Activated CD4-positive, alpha-beta T cell treated with anti-CD3 and anti-CD28 coated beads, Interleukin-2, amount 50 U/mL, for 4 hours (primary cell): ENCODE measurements around the gene HCN3.
A peak's percentile ranks its signal among the peaks of the same experiment; 100 is the strongest.
"Not testable (repeated sequence)": the region's sequence is repeated elsewhere in the genome, so short reads cannot be mapped to it uniquely, and the experiment has no call there.

Experiments used
- DNase-seq, 2 experiments: peaks; one replicate each; pipeline ENCODE4 v3.0.0-alpha.2; 2020

The HCN3 gene

GRCh38 chr1:155277070-155277901 is at the start of gene HCN3:
HCN3 (plus strand) TSS chr1:155277463; CDS start chr1:155277591, 128 bp downstream.
- peak; percentile 92 to 93 for DNase-seq

GRCh38 chr1:155228096-155228427 is 49.2 kb upstream of the HCN3 start:
- no peak for DNase-seq

GRCh38 chr1:155231302-155231701 is 46.0 kb upstream of the HCN3 start:
- DNase-seq = not testable (repeated sequence)

- not testable (repeated sequence) for DNase-seq
These were observed 45.0 kb upstream of the HCN3 start for GRCh38 chr1:155232001-155232978.

- not testable (repeated sequence) for DNase-seq
These were observed 43.8 kb upstream of the HCN3 start for GRCh38 chr1:155233502-155233901.

DNA sequence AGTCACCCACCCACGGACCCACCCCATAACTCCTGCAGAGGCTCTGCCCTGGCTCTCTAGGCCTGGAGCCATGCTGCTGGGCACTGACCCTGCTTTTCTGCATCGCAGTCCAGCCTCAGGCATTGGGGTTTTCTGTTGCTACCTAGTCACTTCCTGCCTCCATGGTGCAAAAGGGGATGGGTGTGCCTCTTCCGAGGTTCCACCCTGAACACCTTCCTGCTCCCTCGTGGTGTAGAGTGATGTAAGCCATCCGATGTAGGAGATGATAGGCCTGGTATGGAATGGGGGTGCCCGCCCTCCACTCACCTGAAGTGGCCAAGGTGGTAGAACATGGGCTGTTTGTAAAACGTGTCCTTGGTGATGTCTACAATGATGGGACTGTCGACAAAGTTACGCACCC is 41.9 kb upstream of the HCN3 start:
- not testable (repeated sequence) for DNase-seq

DNA sequence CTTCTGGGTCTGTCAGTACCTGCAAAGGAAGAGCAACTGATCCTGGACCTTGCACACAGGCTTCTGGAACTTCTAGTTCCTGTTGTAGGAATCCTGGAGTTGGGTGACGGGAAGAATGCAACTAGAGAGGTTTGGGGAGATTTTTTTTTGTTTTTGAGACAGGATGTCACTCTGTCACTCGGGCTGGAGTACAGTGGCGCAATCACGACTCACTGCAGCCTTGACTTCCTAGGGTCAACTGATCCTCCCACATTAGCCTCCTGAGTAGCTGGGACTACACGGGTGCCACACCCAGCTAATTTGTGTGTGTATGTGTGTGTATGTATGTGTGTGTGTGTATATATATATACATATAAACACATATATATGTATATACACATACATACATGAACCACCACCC is 40.8 kb upstream of the HCN3 start:
- no peak for DNase-seq

GRCh38 chr1:155241069-155241679 is 36.1 kb upstream of the HCN3 start:
- DNase-seq = peak; percentile 50 to 53

- DNase-seq = no peak
These were observed 35.4 kb upstream of the HCN3 start for GRCh38 chr1:155241841-155242264.

DNA sequence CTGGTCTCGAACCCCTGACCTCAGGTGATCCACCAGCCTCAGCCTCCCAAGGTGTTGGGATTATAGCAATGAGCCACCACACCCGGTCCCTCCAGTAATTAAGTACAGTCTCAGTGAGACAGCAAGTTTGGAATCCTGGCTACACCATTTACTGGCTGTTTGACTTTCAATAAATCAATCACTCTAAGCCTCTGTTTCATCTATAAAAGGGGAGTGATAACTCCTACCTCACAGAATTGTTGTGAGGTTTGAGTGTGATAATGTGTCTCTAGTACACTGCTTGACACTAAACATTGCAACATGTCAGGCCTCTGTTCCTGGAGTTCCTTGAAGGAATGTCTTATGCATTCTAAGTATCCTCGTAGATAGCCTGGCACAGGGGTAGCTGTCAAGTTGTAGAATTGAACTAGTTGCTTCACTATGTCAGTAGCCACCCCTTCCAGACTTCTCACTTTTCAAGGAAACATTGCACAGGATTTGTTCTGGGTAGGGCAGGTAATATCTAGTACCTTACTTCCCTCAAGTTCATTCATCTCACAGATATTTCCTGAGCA is 34.4 kb upstream of the HCN3 start:
- DNase-seq = no peak

DNA sequence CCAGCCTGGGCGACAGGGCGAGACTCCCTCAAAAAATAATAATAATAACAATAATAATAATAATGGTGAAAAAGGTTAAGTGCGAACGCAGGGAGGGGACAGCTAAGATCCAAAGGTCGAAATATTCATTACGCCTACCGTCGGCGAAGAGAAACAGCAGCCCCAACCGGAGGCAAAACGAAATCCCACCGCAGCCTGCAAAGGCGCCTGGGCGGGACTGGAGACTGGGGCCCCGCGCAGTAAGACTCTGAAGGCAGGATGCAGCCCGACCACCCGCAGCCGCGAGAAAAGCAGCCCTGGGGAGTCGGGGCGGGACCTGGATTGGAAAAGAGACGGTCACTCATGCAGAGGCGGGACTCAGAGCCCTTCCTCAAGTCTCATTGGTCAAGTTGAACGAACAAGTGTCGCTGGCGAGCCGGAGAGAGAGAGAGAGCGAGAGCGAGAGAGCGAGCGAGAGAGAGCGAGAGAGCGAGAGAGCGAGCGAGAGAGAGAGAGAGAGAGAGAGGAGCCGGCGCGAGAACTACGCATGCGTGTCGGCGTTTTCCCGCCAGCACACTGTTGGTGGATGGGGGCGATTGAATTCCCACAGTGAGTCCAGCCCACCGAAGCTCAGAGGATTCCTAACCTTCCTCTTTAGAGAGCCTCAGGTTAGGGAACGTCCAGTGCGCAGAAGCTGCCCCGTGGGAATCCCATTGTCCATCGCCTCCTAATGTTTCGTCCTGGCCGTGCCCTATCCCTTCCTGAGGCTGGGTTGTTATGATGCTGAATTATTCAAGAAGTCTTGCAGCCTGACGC is 32.7 kb upstream of the HCN3 start:
- peak; percentile 79 to 85 for DNase-seq

- DNase-seq = no peak
These were observed 32.1 kb upstream of the HCN3 start for GRCh38 chr1:155245163-155245524.

DNA sequence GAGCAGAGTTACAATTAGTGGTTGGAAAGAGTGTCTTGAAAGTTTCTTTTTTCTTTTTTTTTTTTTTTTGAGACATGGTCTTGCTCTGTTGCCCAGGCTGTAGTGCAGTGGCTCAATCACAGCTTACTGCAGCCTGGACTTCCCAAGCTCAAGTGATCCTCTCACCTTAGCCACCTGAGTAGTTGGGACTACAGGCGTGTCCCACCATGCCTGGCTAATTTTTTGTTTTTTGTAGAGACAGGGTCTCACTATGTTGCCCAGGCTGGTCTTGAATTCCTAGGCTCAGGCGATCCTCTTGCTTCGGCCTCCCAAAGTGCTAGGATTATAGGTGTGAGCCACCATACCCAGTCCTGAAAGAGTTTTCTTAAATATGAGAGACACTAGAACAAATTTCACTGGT is 30.5 kb upstream of the HCN3 start:
- DNase-seq = not testable (repeated sequence)

DNA sequence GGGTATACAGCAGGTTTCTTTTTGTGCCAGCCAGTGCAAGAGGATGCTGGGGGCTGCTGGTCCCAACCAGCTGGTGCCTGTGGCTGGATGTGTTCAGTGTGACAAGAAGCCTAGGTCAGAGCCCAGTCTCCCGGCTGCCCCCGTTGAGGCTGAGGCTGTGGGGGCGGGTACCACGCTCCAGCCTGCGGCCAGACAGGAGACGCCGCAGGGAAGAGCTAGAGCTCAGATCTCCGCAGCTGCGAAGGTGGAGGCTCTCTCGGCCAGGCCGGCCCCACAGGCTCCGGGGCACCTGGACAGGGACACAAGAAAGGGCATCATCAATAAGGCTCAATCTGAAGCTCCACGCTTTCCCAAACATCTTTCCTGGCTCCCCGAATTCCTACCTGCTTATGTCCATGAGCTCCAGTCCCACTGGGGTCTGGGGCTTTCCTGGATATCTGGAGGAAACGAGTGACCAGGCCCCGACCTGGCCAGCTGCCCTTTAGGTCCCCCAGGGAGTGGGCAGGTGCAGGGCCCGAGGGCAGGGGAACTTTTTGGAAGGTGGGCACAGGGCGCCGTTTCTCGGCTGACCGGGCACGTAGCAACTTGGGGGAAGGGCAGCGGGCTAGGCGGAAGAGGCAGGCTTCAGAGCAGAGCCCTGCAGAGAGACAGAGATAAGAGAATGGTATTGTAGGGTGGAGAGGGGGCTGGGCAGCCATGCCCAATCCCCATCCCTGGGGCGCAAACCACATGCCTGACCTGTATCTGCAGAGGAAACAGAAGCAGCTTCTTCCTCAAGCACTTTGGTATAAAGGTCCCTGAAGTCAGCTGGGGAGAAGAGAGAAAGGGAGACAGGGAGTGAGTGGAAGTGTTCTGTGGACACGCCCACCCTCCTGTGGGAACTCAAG is 29.4 kb upstream of the HCN3 start:
- no peak for DNase-seq

GRCh38 chr1:155250246-155250632 is 27.0 kb upstream of the HCN3 start:
- no peak for DNase-seq

- DNase-seq = peak; percentile 96
These were observed 26.4 kb upstream of the HCN3 start for GRCh38 chr1:155250633-155251449.

GRCh38 chr1:155251566-155251965 is 25.7 kb upstream of the HCN3 start:
- DNase-seq = no peak

DNA sequence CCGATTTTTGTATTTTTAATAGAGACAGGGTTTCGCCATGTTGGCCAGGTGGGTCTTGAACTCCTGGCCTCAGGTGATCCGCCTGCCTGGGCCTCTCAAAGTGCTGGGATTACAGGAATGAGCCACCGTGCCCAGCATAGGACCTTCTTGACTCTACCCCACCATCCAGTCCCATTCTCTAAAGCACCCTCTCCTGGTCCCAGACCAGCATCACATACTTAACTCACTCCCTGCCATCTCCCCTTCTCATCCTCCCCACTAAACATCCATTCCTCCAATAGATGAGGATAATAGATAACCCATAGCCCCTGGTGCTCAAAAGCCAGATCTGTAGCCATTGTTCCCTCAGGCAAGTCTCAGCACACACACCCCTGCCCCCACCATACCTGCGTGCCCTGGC is 24.1 kb upstream of the HCN3 start:
- no peak for DNase-seq

GRCh38 chr1:155253797-155254196 is 23.5 kb upstream of the HCN3 start:
- no peak for DNase-seq

DNA sequence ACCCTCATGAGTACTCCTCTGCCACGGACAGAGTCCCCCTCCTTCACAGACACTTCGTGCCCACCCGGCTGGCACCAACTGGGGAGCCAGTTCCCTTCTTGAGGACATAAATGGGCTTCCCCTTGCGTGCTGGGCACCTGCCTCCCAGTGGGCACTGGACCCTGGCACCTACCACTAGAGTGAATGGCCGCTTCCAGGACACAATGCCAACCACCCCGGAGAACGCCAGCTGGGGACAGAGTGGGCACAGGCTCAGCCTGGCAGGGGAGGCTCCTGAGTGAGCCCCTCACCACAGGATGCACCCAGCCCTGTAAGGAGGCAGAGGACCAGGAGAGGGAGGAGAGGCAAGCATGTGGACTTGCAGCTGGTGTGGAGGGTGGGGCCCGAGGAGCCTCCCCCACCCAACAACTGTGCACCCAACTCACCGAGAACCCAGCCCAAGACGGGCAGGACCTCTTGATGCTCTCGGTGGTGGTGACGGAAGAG is 23.0 kb upstream of the HCN3 start:
- DNase-seq = no peak
